Activated CD4-positive, alpha-beta T cell treated with anti-CD3 and anti-CD28 coated beads, Interleukin-2, Interleukin-6, amounts not matched to agents 100 ng/mL and 50 ng/mL, durations not matched to agents 16 hours and 8 hours (primary cell): ENCODE data around the gene FRAT2.

Experiments used
- DNase-seq: peaks from one replicate; pipeline ENCODE4 v3.0.0-alpha.2; 2020

Gene FRAT2, protein sequence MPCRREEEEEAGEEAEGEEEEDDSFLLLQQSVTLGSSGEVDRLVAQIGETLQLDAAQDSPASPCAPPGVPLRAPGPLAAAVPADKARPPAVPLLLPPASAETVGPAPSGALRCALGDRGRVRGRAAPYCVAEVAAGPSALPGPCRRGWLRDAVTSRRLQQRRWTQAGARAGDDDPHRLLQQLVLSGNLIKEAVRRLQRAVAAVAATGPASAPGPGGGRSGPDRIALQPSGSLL

GRCh38 chr10:97334370-97335175 is at the start of gene FRAT2:
Gene FRAT2 (minus strand): TSS chr10:97334729. CDS start chr10:97334572, 157 bp downstream.
- peak; percentile 91 for DNase-seq

GRCh38 chr10:97384156-97384555 is 49.6 kb upstream of the FRAT2 start:
- DNase-seq = no peak

DNA sequence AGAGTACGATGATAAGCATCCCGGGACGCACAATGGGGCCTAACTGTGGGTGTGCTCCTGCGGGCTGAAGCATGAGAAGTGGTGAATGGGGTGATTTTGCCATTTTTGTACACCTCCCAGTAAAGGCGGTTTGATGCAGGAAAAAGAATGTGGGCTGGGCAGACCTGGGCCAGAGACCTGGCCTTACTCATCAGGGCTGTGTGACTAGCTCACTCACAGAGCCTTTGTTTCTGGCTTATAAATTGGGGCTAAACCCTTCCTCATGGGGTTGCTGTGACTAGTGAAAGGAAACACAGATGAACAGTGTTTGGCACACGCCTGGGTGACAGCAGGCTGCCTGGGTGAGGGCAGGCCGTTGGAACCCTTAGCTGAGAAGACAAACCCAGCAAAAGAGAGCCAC is 48.6 kb upstream of the FRAT2 start:
- DNase-seq = no peak

DNA sequence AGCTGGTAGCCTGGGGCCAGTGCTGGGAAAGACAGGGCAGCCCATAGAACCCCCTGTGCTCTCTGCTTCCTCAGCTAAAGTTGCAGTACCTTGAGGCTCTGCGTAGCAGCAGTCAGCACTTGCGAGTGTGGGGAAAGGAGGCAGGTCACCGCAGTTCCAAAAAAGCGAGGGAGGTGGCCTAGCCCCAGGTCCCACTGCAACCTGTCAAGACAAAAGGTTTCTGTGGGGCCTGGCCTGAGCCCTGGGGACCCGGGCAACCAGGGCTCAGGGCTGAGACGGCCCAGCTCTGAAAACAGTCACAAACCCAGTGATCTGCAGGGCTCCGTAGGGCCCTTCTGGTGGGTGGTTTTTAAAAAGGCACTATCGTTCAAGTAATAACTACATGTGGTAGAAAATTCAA is 47.1 kb upstream of the FRAT2 start:
- DNase-seq = no peak

DNA sequence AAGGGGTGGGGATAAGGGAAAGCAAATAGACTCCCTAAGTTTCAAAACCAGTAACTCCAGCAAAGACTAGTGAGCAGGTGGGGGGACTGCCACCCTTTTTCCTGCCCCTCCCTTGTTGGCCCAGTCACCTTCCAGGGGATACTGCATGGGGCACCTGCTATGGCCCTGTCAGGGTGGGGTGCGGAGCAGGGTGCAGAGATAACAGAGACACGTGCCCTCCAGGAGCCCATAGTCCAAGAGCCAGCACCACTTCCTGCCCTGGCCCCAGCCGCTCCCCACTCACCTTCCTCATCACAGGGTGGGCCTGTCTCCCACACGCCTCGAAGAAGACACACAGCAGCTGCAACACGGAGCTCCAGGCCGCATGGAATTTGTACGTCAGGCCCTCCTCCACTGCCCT is 46.0 kb upstream of the FRAT2 start:
- DNase-seq = no peak

GRCh38 chr10:97378933-97379921 is 44.7 kb upstream of the FRAT2 start:
- DNase-seq = no peak

GRCh38 chr10:97376413-97376812 is 41.9 kb upstream of the FRAT2 start:
- no peak for DNase-seq

DNA sequence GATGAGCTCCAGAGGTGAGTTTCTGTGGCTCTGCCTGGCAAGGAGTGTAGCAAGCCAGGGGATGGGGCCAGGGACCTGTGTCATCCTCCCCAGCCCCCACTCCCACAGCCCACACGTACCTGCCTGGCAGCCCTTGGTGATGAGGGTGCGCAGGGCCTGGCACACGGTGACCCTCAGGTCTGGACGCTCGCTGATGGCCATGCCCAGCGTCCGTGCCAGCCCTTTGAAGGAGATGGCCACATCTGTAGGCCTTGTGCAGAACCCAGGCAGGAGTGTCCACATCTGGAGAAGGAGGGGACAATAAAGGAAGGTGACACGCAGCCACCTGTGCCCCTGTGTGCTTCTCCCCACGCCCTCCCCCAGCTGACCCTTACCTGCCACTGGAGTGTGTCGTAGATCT is 38.9 kb upstream of the FRAT2 start:
- DNase-seq = no peak

DNA sequence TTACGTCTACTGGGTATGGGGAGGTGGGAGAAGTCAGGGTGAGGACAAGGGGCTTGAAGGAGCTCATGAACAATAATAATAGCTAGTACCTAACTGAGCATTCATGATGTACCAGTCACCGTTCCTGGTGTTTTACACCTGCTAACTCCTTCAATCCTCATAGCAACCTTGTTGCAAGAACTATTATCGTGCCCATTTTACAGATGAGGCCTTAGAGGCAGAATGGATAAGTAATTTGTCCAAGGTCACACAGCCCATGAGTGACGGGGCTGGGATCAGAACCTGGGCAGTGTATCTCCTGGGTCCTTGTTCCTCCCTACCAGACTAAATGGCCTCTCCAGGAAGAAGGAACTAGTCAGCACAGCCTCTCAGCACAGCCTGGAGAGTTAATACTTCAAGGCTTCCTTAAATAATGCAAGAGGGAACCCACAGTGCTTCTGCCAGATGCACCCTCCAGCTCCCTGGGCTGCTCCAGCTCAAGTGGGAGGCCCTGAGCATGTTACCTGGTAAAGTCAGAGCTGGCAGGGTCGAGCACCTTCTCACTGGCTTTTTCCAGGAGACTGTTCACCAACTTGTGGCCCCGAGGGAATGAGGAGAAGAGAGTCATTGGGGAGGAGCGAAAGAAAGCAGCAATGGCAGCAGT is 37.8 kb upstream of the FRAT2 start:
- no peak for DNase-seq

DNA sequence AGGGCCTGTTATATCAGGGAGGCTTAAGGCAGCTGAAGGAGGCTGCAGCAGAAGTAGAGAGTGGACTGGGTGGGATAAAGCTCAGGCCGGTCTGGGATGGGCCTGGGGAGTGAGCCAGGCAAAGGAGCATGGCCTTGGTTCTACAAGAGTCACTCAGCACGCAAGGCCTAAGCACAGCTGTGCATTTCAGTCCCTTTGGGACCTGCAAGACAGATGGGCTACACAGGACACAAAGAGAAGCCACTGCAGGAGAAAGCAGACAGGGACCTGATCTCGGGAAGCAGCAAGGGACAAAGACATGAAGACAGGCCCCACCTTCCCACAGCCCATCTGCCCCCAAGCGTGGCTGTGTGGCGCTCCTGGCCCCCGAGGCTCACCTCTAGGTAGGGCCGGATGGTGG is 37.2 kb upstream of the FRAT2 start:
- no peak for DNase-seq

DNA sequence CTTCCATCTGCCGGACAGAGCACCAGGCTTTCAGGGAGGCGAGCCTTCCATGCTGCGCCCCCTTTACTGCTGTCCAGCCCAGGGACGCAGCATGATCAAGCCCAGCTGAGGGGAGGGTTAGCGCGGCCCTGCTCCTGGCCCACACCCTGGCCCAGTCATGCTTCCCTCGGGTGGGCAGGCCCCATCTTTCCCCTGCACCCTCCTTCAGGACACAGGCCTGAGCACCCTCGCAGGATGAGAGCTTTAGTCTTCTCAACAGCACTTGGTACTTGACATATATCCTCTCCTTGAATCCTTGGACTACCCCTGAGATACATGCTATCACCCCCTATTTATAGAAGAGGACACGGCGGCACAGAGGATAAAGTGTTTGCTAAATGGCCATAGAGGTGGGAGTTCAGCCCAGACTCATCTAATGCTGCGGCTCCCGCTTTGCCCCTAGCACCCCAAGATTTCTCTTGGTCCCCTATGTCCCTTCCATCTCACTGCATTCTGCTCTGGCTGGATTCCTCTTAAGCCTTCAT is 32.7 kb upstream of the FRAT2 start:
- DNase-seq = no peak

DNA sequence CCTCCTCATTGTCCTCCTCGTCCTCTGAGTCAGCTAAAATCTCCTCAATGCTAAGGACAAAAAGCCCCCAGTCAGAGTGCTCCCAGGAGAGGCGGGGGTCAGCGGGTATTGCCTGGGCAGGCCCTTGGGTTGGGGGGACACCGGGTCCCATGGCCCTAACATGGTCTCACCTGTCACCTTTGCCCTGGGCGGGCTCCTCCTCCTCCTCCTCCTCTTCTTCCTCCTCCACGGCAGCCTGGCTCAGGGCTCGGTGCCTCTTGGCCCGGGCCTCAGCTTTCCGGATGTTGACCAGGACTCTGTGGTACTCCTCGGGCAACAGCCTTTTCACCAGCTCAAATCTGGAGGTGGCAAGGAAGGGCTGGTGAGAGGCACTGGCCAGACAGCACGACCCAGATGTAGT is 32.0 kb upstream of the FRAT2 start:
- no peak for DNase-seq

DNA sequence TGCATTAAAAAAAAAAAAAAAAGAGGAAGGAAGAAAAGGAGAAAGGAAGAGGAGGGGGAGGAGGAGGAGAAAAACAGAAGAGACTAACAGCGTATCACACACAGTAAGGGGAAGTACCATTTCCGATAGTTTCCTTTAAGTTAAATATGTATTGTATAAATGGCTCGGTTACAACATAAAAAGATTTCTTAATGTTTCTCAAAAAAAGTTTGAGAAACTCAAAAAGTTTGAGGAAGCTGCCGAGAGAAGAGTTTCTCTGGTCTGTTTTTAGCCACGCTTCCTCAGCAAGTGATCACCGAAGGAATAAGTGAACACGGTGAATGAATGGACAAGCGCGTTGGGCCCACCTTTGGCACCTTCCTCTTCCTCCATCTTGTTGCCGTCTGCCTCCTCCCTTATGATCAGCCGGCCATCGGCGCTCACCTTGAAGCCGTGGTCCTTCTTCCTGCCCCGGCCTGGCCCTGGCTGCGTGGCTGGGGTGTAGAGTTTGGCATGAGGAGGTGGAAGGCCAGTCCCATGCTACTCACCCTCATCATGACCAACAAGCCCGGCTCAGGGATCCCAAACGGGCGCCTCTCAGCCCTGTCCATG is 31.3 kb upstream of the FRAT2 start:
- DNase-seq = no peak

- no peak for DNase-seq
Observed at GRCh38 chr10:97363071-97363470, 28.5 kb upstream of the FRAT2 start.

DNA sequence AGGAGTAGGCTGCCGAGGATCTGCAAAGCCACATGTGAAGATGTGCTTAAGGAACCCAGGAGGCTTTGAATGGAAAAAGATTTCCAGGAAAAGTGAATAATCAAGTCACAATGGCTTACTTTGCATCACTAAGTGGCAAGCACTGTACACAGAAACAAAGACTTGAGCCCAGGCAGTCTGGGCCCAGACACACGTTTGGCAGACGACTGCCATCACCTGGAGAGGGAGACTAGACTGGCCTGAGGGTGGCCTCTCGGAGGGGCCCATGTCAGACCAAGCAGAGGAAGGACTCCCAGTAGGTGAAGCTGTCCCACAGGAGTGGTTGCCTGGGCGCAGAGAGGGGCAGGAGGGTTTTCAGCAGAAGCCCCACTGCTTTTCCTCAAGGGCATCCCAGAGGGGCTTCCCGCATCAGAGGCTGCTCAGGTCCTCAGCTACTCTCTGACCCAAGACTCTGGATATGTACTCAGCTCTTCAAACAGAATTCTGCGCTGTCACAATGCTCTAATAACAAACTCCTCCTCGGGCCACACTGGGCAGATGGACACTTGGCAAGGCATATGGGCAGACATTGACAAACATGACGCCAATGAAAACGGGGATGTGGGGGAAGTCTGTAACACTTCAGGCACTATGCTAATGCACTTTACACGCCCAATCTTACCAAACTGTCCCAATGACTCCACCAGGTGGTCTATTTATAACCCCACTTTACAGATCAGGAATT is 27.9 kb upstream of the FRAT2 start:
- DNase-seq = no peak

- DNase-seq = no peak
Observed at GRCh38 chr10:97361537-97361901, 27.0 kb upstream of the FRAT2 start.

- no peak for DNase-seq
Observed at GRCh38 chr10:97360705-97361536, 26.4 kb upstream of the FRAT2 start.

DNA sequence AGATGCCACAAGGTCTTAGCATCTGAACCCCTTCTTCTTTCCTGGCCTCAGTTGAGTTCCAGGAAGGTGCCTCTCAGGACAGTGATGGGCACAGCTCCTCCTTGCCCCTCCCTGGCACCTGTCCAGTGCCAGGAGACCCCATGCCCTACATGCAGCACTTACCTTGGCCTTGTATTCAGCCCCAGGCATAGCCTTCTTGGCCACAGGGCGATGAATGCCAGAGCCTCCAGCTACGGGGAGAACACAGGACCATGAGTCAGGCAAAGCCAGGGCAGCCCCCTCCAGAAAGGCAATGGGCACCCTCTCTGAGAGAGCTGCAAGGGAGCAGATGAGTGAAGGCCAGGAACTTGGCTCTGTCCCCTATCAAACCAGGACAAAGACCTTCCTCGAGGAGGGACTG is 24.3 kb upstream of the FRAT2 start:
- DNase-seq = no peak

DNA sequence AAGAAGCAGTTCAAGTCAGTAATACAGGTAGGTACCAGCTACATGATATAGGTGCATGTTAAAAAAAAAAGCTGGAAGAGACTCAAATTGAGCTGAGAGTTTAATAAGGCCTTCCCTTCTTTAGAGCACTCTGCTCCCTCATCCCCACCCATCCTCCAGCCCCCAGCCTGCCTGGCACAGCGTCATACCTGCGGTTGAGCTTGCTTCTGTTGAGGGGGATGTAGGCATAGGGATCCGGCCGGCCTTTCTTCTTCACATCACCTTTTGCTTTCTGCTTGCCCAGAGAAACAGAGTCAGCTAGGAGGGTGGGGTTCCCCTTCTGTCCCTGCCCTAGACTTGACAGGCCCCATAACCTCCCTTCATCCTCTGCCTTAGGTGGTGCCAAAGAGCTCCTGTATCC is 23.8 kb upstream of the FRAT2 start:
- no peak for DNase-seq

- no peak for DNase-seq
Observed at GRCh38 chr10:97356918-97357317, 22.4 kb upstream of the FRAT2 start.
